Fibroblast of villous mesenchyme (primary cell): Measurements from ENCODE around the gene KCNN2. TPM values are rescaled to one million over a fixed set of nuclear protein-coding genes. Genes with fewer than 3 reads are reported as not detected.
A peak's percentile ranks its signal among the peaks of the same experiment; 100 is the strongest.

ENCODE experiments used
- DNase-seq: peaks from one replicate; pipeline ENCODE4 v3.0.0-alpha.2; 2010; ENCODE audit warnings: low read depth
- H3K4me3 ChIP-seq: 2 replicates; pipeline ENCODE4 v1.5.1; 2011; ENCODE audit warnings: low read depth, mild to moderate bottlenecking, low read length
- CTCF ChIP-seq: IDR thresholded peaks from 2 replicates; pipeline ENCODE4 v1.5.1; 2012; ENCODE audit warnings: low read depth, mild to moderate bottlenecking, low read length; ENCODE audit not compliant: insufficient read depth
- total RNA-seq: library from RNA; depleted of rRNA; stranded (reverse); fragments of >200 nt; gene quantifications from 2 replicates; pipeline ENCODE4 v1.2.3, GENCODE V29; 2012

KCNN2 gene
- total RNA-seq, 1 donor, result 2.6 TPM

DNA sequence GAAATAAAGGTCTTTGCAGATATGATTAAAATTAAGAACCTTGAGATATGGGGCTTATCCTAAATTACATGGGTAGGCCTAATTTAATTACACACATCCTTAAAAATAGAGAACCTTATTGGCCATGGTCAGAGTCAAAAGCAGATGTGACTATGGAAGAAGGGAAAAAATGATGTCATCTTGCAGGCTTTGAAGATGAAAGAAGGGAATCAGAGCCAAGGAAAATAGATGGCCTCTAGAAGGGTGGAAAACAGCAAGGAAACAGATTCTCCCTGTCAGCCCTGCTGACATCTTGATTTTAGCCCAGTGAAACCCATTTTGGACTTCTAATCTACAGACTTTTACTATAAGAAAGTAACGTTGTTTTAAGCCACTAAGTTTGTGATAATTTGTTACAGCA lies 37.6 kb upstream of the KCNN2 start:
- no peak overlapping the region for H3K4me3 ChIP-seq
- DNase-seq, result no peak
- no peak for TF ChIP-seq CTCF

GRCh38 chr5:114325541-114325940 lies 36.3 kb upstream of the KCNN2 start:
- H3K4me3 ChIP-seq, result no peak overlapping the region

GRCh38 chr5:114327474-114327873 lies 34.4 kb upstream of the KCNN2 start:
- TF ChIP-seq CTCF, result no peak
- no peak overlapping the region for H3K4me3 ChIP-seq
- DNase-seq, result no peak

More at GRCh38 chr5:114325541-114325940, 36.3 kb upstream of the KCNN2 start:
- peak; percentile 79 for DNase-seq
- no peak for TF ChIP-seq CTCF

DNA sequence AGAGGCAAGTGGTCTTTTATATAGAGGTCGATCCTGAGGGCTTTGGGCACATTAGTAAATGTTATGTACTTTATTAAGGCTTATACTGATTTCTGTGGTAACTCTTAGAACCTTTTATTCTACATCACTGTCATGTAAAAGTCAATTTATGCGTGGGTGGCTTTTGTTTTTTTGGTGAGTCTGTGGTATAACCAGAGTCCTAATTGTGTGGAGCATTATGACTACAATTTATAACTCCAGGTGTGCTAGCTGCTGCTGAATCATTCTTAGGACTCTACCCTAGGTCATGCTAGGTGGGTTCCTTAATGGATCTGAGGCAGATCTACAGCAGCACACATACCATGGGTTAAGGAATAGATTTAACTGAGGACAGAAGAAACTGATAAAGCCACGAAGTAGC lies 33.9 kb upstream of the KCNN2 start:
- TF ChIP-seq CTCF, result no peak
- no peak overlapping the region for H3K4me3 ChIP-seq
- DNase-seq, result no peak

- DNase-seq, result no peak
- no peak for TF ChIP-seq CTCF
- H3K4me3 ChIP-seq, result no peak overlapping the region
Observed at GRCh38 chr5:114330916-114331531, 30.8 kb upstream of the KCNN2 start.

DNA sequence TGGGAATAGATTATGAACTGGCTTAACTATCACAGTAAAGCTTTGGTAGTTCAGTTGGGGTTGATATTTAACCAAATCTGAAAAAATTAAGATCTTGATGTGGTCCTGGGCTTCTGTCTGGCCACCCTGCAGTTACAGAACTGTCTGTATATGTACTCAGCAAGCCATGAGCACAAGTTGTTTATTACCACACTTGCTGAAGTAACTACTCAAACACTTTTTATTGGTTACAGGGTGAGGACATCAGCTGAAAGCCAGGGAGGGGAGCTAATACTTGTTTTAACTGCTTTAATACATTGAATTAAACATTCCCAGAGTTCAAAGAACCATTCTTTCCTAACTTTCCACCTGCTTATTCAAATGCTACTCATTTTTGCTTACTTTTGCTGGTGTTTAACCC lies 29.4 kb upstream of the KCNN2 start:
- TF ChIP-seq CTCF, result no peak
- no peak overlapping the region for H3K4me3 ChIP-seq

GRCh38 chr5:114332925-114333324 lies 28.9 kb upstream of the KCNN2 start:
- TF ChIP-seq CTCF, result no peak
- no peak for DNase-seq
- no peak overlapping the region for H3K4me3 ChIP-seq

More for the DNA sequence above, 29.4 kb upstream of the KCNN2 start:
- peak; percentile 22 for DNase-seq
